ENCODE data around the gene PTGDR2. TPM values are rescaled to one million over a fixed set of nuclear protein-coding genes. Genes with fewer than 3 reads are reported as not detected.
A peak's percentile ranks its signal among the peaks of the same experiment; 100 is the strongest.

The PTGDR2 gene
- polyA plus RNA-seq, 2 of the 4 experiments (the other 2 are of a cell fraction), result 0.09 to 0.19 TPM

GRCh38 chr11:60873533-60873932 is 17.8 kb upstream of the PTGDR2 start:
- H3K4me1 ChIP-seq, result peaks cover 22% of the 10 kb centered on the region
- peak overlapping the region in 1 of 2 experiments; percentile 75; a peak in 2 of 6 replicates for H3K27ac ChIP-seq
- H3K4me2 ChIP-seq, result 0 out of 3 replicates have a peak overlapping the region, but pooled peaks have one; percentile 8
- ChIA-PET POLR2A (no interaction called here), CTCF (interaction anchor here (0.6 to 12.3 kb wide), 3 partner anchors 19 to 101 kb away, joined by 3 to 79 read pairs (median 5); no protein-coding TSS in a partner anchor)
- H3K4me3 ChIP-seq, result no peak overlapping the region
- no peak for FAIRE-seq
- 94% methylated on average over 12 of the region's 12 CpGs for WGBS (ENCODE audit: missing lambda C conversion rate)
- no peaks in the 10 kb centered on the region for H3K9me3 ChIP-seq
- no peak for TF ChIP-seq HMGXB4 (CRISPR knock-in tag; IDR thresholded peaks at IDR 0.05; ENCODE audit: borderline replicate concordance)
- no peak for DNase-seq (ENCODE audit: low read depth in 1 of 2, low spot score in 1 of 2)
- no peak for ATAC-seq

GRCh38 chr11:60872961-60873524 is 17.3 kb upstream of the PTGDR2 start:
- H3K4me1 ChIP-seq, result peaks cover 22% of the 10 kb centered on the region
- peak overlapping the region in 1 of 2 experiments; percentile 75; a peak in 3 of 6 replicates for H3K27ac ChIP-seq
- CTCF ChIA-PET, result interaction anchor here (0.9 to 12.3 kb wide), 5 partner anchors 11 to 43 kb away, joined by 3 to 79 read pairs (median 5); no protein-coding TSS in a partner anchor
- POLR2A ChIA-PET, result no interaction called here
- no peak for TF ChIP-seq USF2 (IDR thresholded peaks at IDR 0.05)
- no peak for TF ChIP-seq ATOH8 (CRISPR knock-in tag; IDR thresholded peaks at IDR 0.05; ENCODE audit: low read depth)
- TF ChIP-seq ZC3H11A (IDR thresholded peaks at IDR 0.05), result no peak
- TF ChIP-seq FOSL2 (IDR thresholded peaks at IDR 0.05), result no peak
- no peak for TF ChIP-seq FOSL2 (CRISPR knock-in tag; IDR thresholded peaks at IDR 0.05)
- TF ChIP-seq HMGXB4 (CRISPR knock-in tag; IDR thresholded peaks at IDR 0.05; ENCODE audit: borderline replicate concordance), result no peak
- no peak for TF ChIP-seq HOXB13 (CRISPR knock-in tag; IDR thresholded peaks at IDR 0.05; ENCODE audit: low read depth)
- TF ChIP-seq HEYL (CRISPR knock-in tag; IDR thresholded peaks at IDR 0.05), result no peak
- no peak for TF ChIP-seq MAFK (IDR thresholded peaks at IDR 0.05; ENCODE audit: partially characterized antibody)
- TF ChIP-seq CHD2 (IDR thresholded peaks at IDR 0.05; ENCODE audit: low read length, partially characterized antibody), result no peak
- TF ChIP-seq GATA3 (IDR thresholded peaks at IDR 0.05; ENCODE audit: borderline replicate concordance), result no peak
- TF ChIP-seq TP53 (CRISPR knock-in tag; IDR thresholded peaks at IDR 0.05), result no peak
- 0 out of 3 replicates have a peak overlapping the region, but pooled peaks have one; percentile 8 for H3K4me2 ChIP-seq
- H3K9me3 ChIP-seq, result no peaks in the 10 kb centered on the region
- DNase-seq (ENCODE audit: low read depth in 1 of 2, low spot score in 1 of 2) (no peak), ATAC-seq (peak; percentile 16 to 37; a peak in 2 of 6 replicates), FAIRE-seq (no peak)
- no peak overlapping the region for H3K4me3 ChIP-seq
- 66% methylated on average over 12 of the region's 16 CpGs for WGBS (ENCODE audit: missing lambda C conversion rate)

GRCh38 chr11:60872124-60872960 is 16.6 kb upstream of the PTGDR2 start:
- peak in 1 of 2 experiments; percentile 17 for DNase-seq (ENCODE audit: low read depth in 1 of 2, low spot score in 1 of 2)
- ATAC-seq, result peak in 1 of 2 experiments; percentile 47; a peak in 3 of 6 replicates
- CTCF ChIA-PET, result interaction anchor here (0.9 to 12.3 kb wide), 8 partner anchors 12 to 315 kb away, joined by 3 to 79 read pairs (median 4); no protein-coding TSS in a partner anchor
- WGBS (ENCODE audit: missing lambda C conversion rate), result 82% methylated on average over 6 of the region's 6 CpGs
- POLR2A ChIA-PET, result no interaction called here
- H3K4me3 ChIP-seq, result no peak overlapping the region
- no peak for TF ChIP-seq FOSB (CRISPR knock-in tag; IDR thresholded peaks at IDR 0.05)
- no peak for TF ChIP-seq EHMT2 (IDR thresholded peaks at IDR 0.05; ENCODE audit: low read depth)
- no peak for TF ChIP-seq SMC3 (IDR thresholded peaks at IDR 0.05)
- TF ChIP-seq RNF2 (IDR thresholded peaks at IDR 0.05; ENCODE audit: borderline replicate concordance, low read depth), result no peak
- no peak for TF ChIP-seq ZSCAN20 (CRISPR knock-in tag; IDR thresholded peaks at IDR 0.05)
- no peak for TF ChIP-seq MAZ (IDR thresholded peaks at IDR 0.05; ENCODE audit: borderline replicate concordance, low read depth, low read length)
- no peak for TF ChIP-seq TP53 (CRISPR knock-in tag; IDR thresholded peaks at IDR 0.05)
- no peak for TF ChIP-seq FOXS1 (CRISPR knock-in tag; IDR thresholded peaks at IDR 0.05)
- TF ChIP-seq RCOR1 (IDR thresholded peaks at IDR 0.05; ENCODE audit: low read depth, low read length), result no peak
- no peak for TF ChIP-seq HOXB5 (CRISPR knock-in tag; IDR thresholded peaks at IDR 0.05)
- TF ChIP-seq EP300 (IDR thresholded peaks at IDR 0.05), result no peak
- no peak for TF ChIP-seq ELK1 (IDR thresholded peaks at IDR 0.05; ENCODE audit: low read depth, low read length)
- H3K4me1 ChIP-seq, result peaks cover 22% of the 10 kb centered on the region
- no peaks in the 10 kb centered on the region for H3K9me3 ChIP-seq
- H3K4me2 ChIP-seq, result peak overlapping the region; percentile 47
- peak overlapping the region; percentile 38 to 75; a peak in 4 of 6 replicates for H3K27ac ChIP-seq
- no peak for FAIRE-seq
